Measurements from ENCODE around the gene KDM8. TPM values are rescaled to one million over a fixed set of nuclear protein-coding genes. Genes with fewer than 3 reads are reported as not detected.
"Not testable (repeated sequence)": the region's sequence is repeated elsewhere in the genome, so short reads cannot be mapped to it uniquely, and the experiment has no call there.

KDM8 gene
- polyA plus RNA-seq, 3 donors, result 8.4 to 8.8 (median 8.5) TPM

- DNase-seq (ENCODE audit: extremely low read depth in 1 of 11, low read depth in 9 of 11, low spot score in 4 of 11), result no peak
Observed at GRCh38 chr16:27236635-27237218, 33.4 kb downstream of the KDM8 start.

- no peak for DNase-seq (ENCODE audit: extremely low read depth in 1 of 11, low read depth in 9 of 11, low spot score in 4 of 11)
Observed at GRCh38 chr16:27237219-27238015, 34.1 kb downstream of the KDM8 start.

GRCh38 chr16:27238016-27238587 is 34.8 kb downstream of the KDM8 start:
- no peak for DNase-seq (ENCODE audit: extremely low read depth in 1 of 11, low read depth in 9 of 11, low spot score in 4 of 11)

GRCh38 chr16:27238591-27238990 is 35.3 kb downstream of the KDM8 start:
- DNase-seq (ENCODE audit: extremely low read depth in 1 of 11, low read depth in 9 of 11, low spot score in 4 of 11), result no peak

- DNase-seq (ENCODE audit: extremely low read depth in 1 of 11, low read depth in 9 of 11, low spot score in 4 of 11), result no peak
Observed at GRCh38 chr16:27239026-27239425, 35.7 kb downstream of the KDM8 start.

- no peak for DNase-seq (ENCODE audit: extremely low read depth in 1 of 11, low read depth in 9 of 11, low spot score in 4 of 11)
Observed at GRCh38 chr16:27239906-27240655, 36.8 kb downstream of the KDM8 start.

GRCh38 chr16:27240948-27241531 is 37.7 kb downstream of the KDM8 start:
- no peak for DNase-seq (ENCODE audit: extremely low read depth in 1 of 11, low read depth in 9 of 11, low spot score in 4 of 11)

GRCh38 chr16:27241658-27242057 is 38.3 kb downstream of the KDM8 start:
- DNase-seq (ENCODE audit: extremely low read depth in 1 of 11, low read depth in 9 of 11, low spot score in 4 of 11), result no peak

- DNase-seq (ENCODE audit: extremely low read depth in 1 of 11, low read depth in 9 of 11, low spot score in 4 of 11), result no peak
Observed at GRCh38 chr16:27242398-27242797, 39.1 kb downstream of the KDM8 start.

- DNase-seq (ENCODE audit: extremely low read depth in 1 of 11, low read depth in 9 of 11, low spot score in 4 of 11), result peak in 6 of 11 donors; percentile 68 to 84 (median 78)
Observed at GRCh38 chr16:27242868-27243590, 39.7 kb downstream of the KDM8 start.

- DNase-seq (ENCODE audit: extremely low read depth in 1 of 11, low read depth in 9 of 11, low spot score in 4 of 11), result no peak
Observed at GRCh38 chr16:27243725-27244362, 40.5 kb downstream of the KDM8 start.

- DNase-seq (ENCODE audit: extremely low read depth in 1 of 11, low read depth in 9 of 11, low spot score in 4 of 11), result no peak
Observed at GRCh38 chr16:27244363-27244755, 41.0 kb downstream of the KDM8 start.

- no peak for DNase-seq (ENCODE audit: extremely low read depth in 1 of 11, low read depth in 9 of 11, low spot score in 4 of 11)
Observed at GRCh38 chr16:27245276-27246172, 42.2 kb downstream of the KDM8 start.

GRCh38 chr16:27246439-27246838 is 43.1 kb downstream of the KDM8 start:
- no peak for DNase-seq (ENCODE audit: extremely low read depth in 1 of 11, low read depth in 9 of 11, low spot score in 4 of 11)

- DNase-seq (ENCODE audit: extremely low read depth in 1 of 11, low read depth in 9 of 11, low spot score in 4 of 11), result not testable (repeated sequence)
Observed at GRCh38 chr16:27247076-27247475, 43.8 kb downstream of the KDM8 start.

- no peak for DNase-seq (ENCODE audit: extremely low read depth in 1 of 11, low read depth in 9 of 11, low spot score in 4 of 11)
Observed at GRCh38 chr16:27248036-27248435, 44.7 kb downstream of the KDM8 start.

GRCh38 chr16:27248886-27249285 is 45.6 kb downstream of the KDM8 start:
- DNase-seq (ENCODE audit: extremely low read depth in 1 of 11, low read depth in 9 of 11, low spot score in 4 of 11), result not testable (repeated sequence)

Data from renal cortex interstitium (tissue), 11 donors.